ENCODE data around the gene AKAP8L.
A peak's percentile ranks its signal among the peaks of the same experiment; 100 is the strongest.

Gene AKAP8L

DNA sequence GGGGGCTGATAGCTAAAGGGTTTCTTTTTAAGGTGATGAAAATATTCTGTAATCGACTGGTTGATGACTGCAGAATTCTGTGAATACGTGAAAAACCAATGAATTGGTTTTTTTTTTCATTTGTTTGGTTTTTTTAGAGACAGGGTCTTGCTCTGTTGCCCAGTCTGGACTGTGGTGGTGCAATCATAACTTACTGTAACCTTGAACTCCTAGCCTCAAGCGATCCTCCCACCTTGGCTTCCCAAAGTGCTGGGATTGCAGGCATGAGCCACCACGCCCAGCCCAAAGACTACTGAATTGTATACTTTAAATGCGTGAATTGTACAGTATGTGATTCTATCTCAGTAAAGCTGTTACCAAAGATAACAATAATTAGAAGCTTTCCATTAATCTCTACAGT is 24.4 kb downstream of the AKAP8L start:
- Mint-ChIP-seq H3K27me3 (no peaks in the 10 kb centered on the region), H3K4me3 (no peak overlapping the region), H3K4me1 (peaks cover 27% of the 10 kb centered on the region), H3K27ac (no peak overlapping the region), H3K9me3 (no peaks in the 10 kb centered on the region)
- no peak for DNase-seq
- no peak for ATAC-seq

DNA sequence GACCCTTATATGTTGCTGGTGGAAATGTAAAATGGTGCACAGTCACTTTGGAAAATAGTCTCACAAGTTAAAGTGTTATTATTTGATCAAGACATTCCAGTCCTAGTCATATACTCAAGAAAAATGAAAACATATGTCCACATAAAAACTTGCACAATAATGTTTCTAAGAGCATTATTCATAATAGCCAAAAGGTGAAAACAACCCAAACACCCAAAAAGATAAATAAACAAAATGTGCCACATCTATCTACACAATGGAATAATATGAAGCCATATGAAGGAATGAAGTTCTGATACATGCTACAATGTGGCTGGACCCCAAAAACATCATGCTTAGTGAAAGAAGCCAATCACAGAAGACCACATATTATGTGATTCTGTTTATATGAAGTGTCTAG is 24.8 kb downstream of the AKAP8L start:
- no peak for ATAC-seq
- no peaks in the 10 kb centered on the region for H3K27me3 Mint-ChIP-seq
- no peak overlapping the region for H3K27ac Mint-ChIP-seq
- H3K4me1 Mint-ChIP-seq: peaks cover 27% of the 10 kb centered on the region
- H3K4me3 Mint-ChIP-seq: no peak overlapping the region
- DNase-seq: no peak
- H3K9me3 Mint-ChIP-seq: no peaks in the 10 kb centered on the region

DNA sequence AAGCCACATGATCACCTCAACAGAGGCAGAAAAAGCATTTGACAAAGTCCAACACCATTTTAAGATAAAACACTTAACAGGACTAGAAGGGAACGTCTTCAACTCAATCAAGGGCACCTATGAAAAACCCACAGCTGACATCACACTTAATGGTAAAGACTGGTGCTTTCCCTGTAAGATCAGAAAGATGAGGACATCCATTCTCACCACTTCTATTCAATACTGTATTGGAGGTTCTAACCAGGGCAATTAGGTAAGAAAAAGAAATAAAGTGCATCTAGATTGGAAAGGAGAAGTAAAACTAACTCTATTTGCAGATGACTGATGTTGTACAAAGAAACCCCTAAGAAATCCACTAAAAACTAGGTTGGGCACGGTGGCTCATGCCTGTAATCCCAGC is 28.0 kb downstream of the AKAP8L start:
- no peak for DNase-seq
- no peak for ATAC-seq
- peaks cover 6% of the 10 kb centered on the region for H3K4me1 Mint-ChIP-seq
- H3K9me3 Mint-ChIP-seq: no peaks in the 10 kb centered on the region
- H3K4me3 Mint-ChIP-seq: no peak overlapping the region
- no peaks in the 10 kb centered on the region for H3K27me3 Mint-ChIP-seq
- peak overlapping the region; percentile 50 to 75 for H3K27ac Mint-ChIP-seq

DNA sequence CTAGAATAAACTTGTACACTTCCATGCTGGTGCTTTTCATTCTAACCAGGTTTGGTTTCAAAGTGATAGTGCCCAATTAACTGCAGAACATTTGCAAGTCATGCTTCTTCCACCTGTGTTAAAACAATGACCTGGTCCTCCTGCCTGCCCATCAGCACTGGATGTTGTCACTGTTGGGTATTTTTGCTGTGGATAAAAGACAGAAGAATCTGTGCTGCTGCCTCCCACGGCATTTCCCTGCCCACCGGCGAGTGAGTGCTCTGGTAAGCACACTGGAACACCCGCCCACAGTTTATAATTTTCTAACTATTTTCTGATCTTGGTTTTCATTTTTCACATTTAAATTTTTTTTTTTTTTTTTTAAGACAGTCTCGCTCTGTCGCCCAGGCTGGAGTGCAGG is 36.9 kb downstream of the AKAP8L start:
- ATAC-seq (no peak), DNase-seq (no peak)
- peaks cover 32% of the 10 kb centered on the region for H3K4me1 Mint-ChIP-seq
- no peak overlapping the region for H3K27ac Mint-ChIP-seq
- H3K9me3 Mint-ChIP-seq: no peaks in the 10 kb centered on the region
- no peaks in the 10 kb centered on the region for H3K27me3 Mint-ChIP-seq
- no peak overlapping the region for H3K4me3 Mint-ChIP-seq

GRCh38 chr19:15381429-15381828 is 37.4 kb downstream of the AKAP8L start:
- no peak for DNase-seq
- H3K9me3 Mint-ChIP-seq: no peaks in the 10 kb centered on the region
- no peak for ATAC-seq
- no peak overlapping the region for H3K27ac Mint-ChIP-seq
- peaks cover 36% of the 10 kb centered on the region for H3K4me1 Mint-ChIP-seq
- no peaks in the 10 kb centered on the region for H3K27me3 Mint-ChIP-seq
- peak overlapping the region in 1 of 2 donors; percentile 16 for H3K4me3 Mint-ChIP-seq

- no peak for DNase-seq
- no peaks in the 10 kb centered on the region for H3K27me3 Mint-ChIP-seq
- peak overlapping the region; percentile 95 to 96 for H3K4me3 Mint-ChIP-seq
- peak; percentile 18 for ATAC-seq
- H3K27ac Mint-ChIP-seq: peak overlapping the region; percentile 54 to 96
- H3K4me1 Mint-ChIP-seq: peaks cover 38% of the 10 kb centered on the region
- no peaks in the 10 kb centered on the region for H3K9me3 Mint-ChIP-seq
These were observed 38.7 kb downstream of the AKAP8L start for GRCh38 chr19:15379999-15380647.

- DNase-seq (peak; percentile 97 to 98), ATAC-seq (peak; percentile 94)
- peak within 1 kb of the TSS; percentile 95 to 96 for H3K4me3 Mint-ChIP-seq
- no peaks in the 10 kb centered on the region for H3K9me3 Mint-ChIP-seq
- H3K27ac Mint-ChIP-seq: peak within 1 kb of the TSS; percentile 99 to 100
- no peaks in the 10 kb centered on the region for H3K27me3 Mint-ChIP-seq
- peaks cover 45% of the 10 kb centered on the region for H3K4me1 Mint-ChIP-seq
These were observed 39.4 kb downstream of the AKAP8L start, which contains the start of gene AKAP8 for GRCh38 chr19:15379083-15379998. Gene AKAP8, minus strand, starts transcription at chr19:15379787. Its CDS starts 56 bp downstream, at chr19:15379731.

DNA sequence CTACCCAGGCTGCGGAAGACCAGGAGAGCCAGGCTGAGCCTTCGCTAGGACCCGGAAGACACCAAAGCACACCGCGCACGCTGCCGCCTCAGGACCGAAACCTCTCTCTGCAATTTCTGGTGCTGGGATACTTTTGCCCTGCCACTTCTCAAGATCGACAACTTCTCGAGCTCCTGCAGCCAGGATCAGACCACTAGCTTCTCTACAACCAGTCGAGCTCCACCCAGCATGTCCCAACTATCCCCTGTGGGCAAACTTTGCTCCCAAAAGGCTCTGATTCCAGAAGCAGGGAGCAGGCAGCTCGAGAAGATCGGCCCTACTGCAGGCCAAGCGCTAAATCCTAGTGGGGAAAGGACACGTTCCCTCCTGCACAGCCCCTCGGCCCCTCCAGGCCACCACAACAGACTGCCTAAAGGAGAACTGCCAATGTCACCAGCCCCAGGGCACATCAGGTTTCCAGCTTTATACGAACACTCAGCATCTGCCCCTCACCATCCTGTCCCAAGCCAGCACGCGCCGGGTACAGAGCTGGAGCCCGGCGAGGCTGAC is 40.2 kb downstream of the AKAP8L start:
- ATAC-seq: peak; percentile 27
- Mint-ChIP-seq H3K27me3 (no peaks in the 10 kb centered on the region), H3K27ac (peak overlapping the region; percentile 97 to 100), H3K4me3 (peak overlapping the region; percentile 95 to 96), H3K4me1 (peaks cover 52% of the 10 kb centered on the region), H3K9me3 (no peaks in the 10 kb centered on the region)
- DNase-seq: peak; percentile 40 to 63

- DNase-seq: no peak
- Mint-ChIP-seq H3K27me3 (no peaks in the 10 kb centered on the region), H3K27ac (no peak overlapping the region), H3K4me1 (peaks cover 46% of the 10 kb centered on the region), H3K9me3 (no peaks in the 10 kb centered on the region), H3K4me3 (no peak overlapping the region)
- ATAC-seq: no peak
These were observed 43.9 kb downstream of the AKAP8L start for GRCh38 chr19:15374796-15375440.

GRCh38 chr19:15374105-15374651 is 44.6 kb downstream of the AKAP8L start:
- H3K27me3 Mint-ChIP-seq: no peaks in the 10 kb centered on the region
- peak overlapping the region in 1 of 2 donors; percentile 71 for H3K27ac Mint-ChIP-seq
- H3K9me3 Mint-ChIP-seq: no peaks in the 10 kb centered on the region
- ATAC-seq: no peak
- H3K4me1 Mint-ChIP-seq: peaks cover 46% of the 10 kb centered on the region
- DNase-seq: no peak
- H3K4me3 Mint-ChIP-seq: peak overlapping the region in 1 of 2 donors; percentile 29

GRCh38 chr19:15373644-15374043 is 45.1 kb downstream of the AKAP8L start:
- H3K4me3 Mint-ChIP-seq: peak overlapping the region in 1 of 2 donors; percentile 29
- peak overlapping the region in 1 of 2 donors; percentile 71 for H3K27ac Mint-ChIP-seq
- H3K9me3 Mint-ChIP-seq: no peaks in the 10 kb centered on the region
- no peak for DNase-seq
- H3K4me1 Mint-ChIP-seq: peaks cover 47% of the 10 kb centered on the region
- H3K27me3 Mint-ChIP-seq: no peaks in the 10 kb centered on the region
- ATAC-seq: no peak

DNA sequence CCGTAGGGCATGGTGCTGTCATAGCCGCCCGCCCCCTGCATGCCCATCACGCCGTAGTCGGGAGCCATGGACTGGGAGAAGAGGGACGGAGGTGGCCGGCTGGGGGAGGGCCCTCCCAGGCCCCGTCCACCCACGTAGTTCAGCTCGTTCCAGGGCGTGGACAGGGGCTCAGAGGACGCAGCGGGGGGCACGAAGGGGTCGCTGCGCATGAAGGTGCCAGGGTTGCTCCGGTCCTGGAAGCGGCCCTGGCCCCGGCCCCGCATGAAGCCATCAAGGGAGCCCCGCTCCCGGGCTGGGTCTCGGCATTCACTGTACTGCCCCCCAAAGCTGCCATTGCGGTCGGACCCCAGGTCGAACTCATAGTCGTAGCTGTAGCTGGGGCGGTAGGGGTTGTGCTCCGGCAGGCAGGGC is 45.9 kb downstream of the AKAP8L start:
- ATAC-seq (no peak), DNase-seq (no peak)
- Mint-ChIP-seq H3K4me3 (no peak overlapping the region), H3K27ac (peak overlapping the region in 1 of 2 donors; percentile 83), H3K4me1 (peaks cover 50% of the 10 kb centered on the region), H3K27me3 (no peaks in the 10 kb centered on the region), H3K9me3 (no peaks in the 10 kb centered on the region)

DNA sequence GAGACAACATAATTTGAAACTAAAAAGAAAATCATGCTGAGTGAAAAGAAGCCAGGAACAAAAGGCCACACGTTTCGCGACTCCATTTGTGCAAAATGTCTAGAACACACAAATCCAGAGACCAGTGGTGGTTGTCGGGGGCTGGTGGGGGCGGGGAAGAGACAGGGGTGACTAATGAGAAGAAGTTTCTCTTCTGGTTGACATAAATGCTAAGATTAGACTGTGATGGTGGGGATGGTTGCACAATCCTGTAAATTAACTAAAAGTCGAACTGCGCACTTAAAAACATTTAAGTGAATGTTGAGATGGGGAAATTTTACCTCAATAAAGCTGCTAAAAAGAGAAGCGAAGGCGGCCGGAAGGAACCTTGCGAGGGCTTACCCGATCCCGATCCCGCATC is 46.3 kb downstream of the AKAP8L start:
- ATAC-seq (no peak), DNase-seq (no peak)
- H3K4me3 Mint-ChIP-seq: no peak overlapping the region
- peaks cover 45% of the 10 kb centered on the region for H3K4me1 Mint-ChIP-seq
- no peak overlapping the region for H3K27ac Mint-ChIP-seq
- no peaks in the 10 kb centered on the region for H3K9me3 Mint-ChIP-seq
- H3K27me3 Mint-ChIP-seq: no peaks in the 10 kb centered on the region

DNA sequence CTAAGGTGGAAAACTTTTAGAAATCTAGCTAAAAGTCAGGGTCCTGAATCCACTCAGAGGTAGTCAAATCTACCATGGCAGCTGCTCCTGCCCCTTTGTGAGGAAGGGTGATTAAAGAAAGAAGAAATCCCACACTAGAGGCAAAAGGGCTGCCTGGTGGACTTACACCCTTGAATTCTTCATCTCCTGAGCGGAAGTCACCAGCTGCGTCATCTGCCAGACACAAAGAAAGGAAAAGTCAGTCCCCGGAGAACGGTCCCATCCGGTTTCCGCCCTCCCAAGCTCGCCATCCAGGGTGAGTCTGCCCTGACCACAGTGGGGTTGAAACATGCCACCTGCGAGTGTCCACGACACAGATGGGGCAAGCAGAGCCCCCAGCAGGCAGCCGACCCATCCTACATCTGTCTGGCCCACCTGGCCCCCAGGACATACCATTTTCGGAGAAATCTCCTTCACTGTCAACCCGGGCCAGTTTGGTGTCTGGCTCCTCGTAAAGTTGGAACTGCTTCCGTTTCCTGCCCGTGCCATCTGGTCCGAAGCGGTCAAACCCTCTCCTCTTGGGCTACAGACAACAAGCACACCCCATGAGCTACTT is 46.9 kb downstream of the AKAP8L start:
- Mint-ChIP-seq H3K9me3 (no peaks in the 10 kb centered on the region), H3K4me1 (peaks cover 40% of the 10 kb centered on the region), H3K27me3 (no peaks in the 10 kb centered on the region), H3K27ac (no peak overlapping the region), H3K4me3 (no peak overlapping the region)
- no peak for ATAC-seq
- DNase-seq: no peak

- Mint-ChIP-seq H3K4me1 (peaks cover 33% of the 10 kb centered on the region), H3K9me3 (no peaks in the 10 kb centered on the region), H3K4me3 (no peak overlapping the region), H3K27ac (no peak overlapping the region), H3K27me3 (no peaks in the 10 kb centered on the region)
- ATAC-seq: no peak
- DNase-seq: no peak
These were observed 47.7 kb downstream of the AKAP8L start for GRCh38 chr19:15371119-15371518.

All from stimulated activated naive CD8-positive, alpha-beta T cell treated with anti-CD3 and anti-CD28 coated beads, Interleukin-15, amount 100 ng/mL, for 72 hours (primary cell).